Neutrophil (primary cell): Measurements from ENCODE around the gene CCDC136.

Source experiments
- H3K27ac ChIP-seq: fragments of 200-600 bp; sonication (generic); 2 replicates; pipeline ENCODE4 v1.5.1; 2016; ENCODE audit warnings: mild to moderate bottlenecking, moderate library complexity
- H3K27me3 ChIP-seq: fragments of 200-600 bp; sonication (generic); 2 replicates; pipeline ENCODE4 v1.6.0; 2016; ENCODE audit warnings: mild to moderate bottlenecking
- H3K36me3 ChIP-seq: fragments of 200-600 bp; sonication (generic); 2 replicates; pipeline ENCODE4 v1.5.1; 2017
- H3K4me1 ChIP-seq, 2 experiments: fragments of 200-600 bp in 1 of 2; sonication (generic) in 1 of 2; 1 replicate in 1 of 2; 2 replicates in 1 of 2; pipeline versions ENCODE4 v1.5.1 to v1.6.1; 2013 to 2016; ENCODE audit warnings: low read depth in 1 of 2, low read length in 1 of 2, mild to moderate bottlenecking in 1 of 2, moderate library complexity in 1 of 2; ENCODE audit not compliant: control insufficient read depth in 1 of 2, insufficient read depth in 1 of 2
- H3K4me3 ChIP-seq, 2 experiments: fragments of 200-600 bp in 1 of 2; sonication (generic) in 1 of 2; 1 replicate in 1 of 2; 2 replicates in 1 of 2; pipeline ENCODE4 v1.5.1; 2013 to 2016; ENCODE audit warnings: low read depth in 1 of 2, low read length in 1 of 2, mild to moderate bottlenecking in 1 of 2, moderate library complexity in 1 of 2
- H3K9me3 ChIP-seq: fragments of 200-600 bp; sonication (generic); 2 replicates; pipeline ENCODE4 v1.5.1; 2016
- TF ChIP-seq, protein P1 (sequence below): fragments of 200-600 bp; sonication (generic); IDR thresholded peaks from 2 replicates; pipeline ENCODE4 v1.5.1; 2016; ENCODE audit warnings: antibody characterized with exemption

CCDC136 gene

DNA sequence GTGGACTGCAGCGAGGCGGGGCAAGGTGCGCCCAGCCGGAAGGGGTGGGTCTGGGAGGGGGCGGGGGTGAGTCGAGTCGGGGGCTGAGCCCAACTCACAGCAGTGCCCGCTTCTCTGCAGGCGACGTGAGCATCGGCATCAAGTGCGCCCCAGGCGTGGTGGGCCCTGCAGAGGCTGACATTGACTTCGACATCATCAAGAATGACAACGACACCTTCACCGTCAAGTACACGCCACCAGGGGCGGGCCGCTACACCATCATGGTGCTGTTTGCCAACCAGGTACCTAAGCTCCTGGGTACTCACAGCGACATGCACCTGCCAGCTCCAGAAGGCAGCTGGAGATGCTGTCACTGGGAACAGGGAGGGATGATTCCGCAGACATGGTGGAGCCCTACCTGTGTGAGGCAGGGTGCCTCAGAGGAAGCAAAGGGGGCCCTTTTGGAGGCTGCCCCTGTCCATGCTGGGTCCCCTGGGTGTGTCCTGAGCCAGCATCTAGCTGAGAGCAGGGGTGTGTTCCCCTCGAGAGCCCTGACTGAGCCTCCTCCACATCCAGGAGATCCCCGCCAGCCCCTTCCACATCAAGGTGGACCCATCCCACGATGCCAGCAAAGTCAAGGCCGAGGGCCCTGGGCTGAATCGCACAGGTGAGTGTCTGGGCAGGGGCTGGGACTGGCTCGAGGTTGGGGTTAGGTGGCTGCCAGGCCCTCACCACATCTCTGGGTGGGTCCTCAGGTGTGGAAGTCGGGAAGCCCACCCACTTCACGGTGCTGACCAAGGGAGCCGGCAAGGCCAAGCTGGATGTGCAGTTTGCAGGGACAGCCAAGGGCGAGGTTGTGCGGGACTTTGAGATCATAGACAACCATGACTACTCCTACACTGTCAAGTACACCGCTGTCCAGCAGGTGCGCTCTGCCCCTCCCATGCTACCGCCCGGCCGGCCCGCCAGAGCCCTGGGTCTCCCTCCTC lies 51.2 kb downstream of the CCDC136 start:
- H3K9me3 ChIP-seq = no peaks in the 10 kb centered on the region
- no peaks in the 10 kb centered on the region for H3K4me1 ChIP-seq
- TF ChIP-seq, protein P1, sequence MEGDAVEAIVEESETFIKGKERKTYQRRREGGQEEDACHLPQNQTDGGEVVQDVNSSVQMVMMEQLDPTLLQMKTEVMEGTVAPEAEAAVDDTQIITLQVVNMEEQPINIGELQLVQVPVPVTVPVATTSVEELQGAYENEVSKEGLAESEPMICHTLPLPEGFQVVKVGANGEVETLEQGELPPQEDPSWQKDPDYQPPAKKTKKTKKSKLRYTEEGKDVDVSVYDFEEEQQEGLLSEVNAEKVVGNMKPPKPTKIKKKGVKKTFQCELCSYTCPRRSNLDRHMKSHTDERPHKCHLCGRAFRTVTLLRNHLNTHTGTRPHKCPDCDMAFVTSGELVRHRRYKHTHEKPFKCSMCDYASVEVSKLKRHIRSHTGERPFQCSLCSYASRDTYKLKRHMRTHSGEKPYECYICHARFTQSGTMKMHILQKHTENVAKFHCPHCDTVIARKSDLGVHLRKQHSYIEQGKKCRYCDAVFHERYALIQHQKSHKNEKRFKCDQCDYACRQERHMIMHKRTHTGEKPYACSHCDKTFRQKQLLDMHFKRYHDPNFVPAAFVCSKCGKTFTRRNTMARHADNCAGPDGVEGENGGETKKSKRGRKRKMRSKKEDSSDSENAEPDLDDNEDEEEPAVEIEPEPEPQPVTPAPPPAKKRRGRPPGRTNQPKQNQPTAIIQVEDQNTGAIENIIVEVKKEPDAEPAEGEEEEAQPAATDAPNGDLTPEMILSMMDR = no peak
- H3K36me3 ChIP-seq = no peaks in the 10 kb centered on the region
- no peak overlapping the region for H3K4me3 ChIP-seq
- no peak overlapping the region for H3K27ac ChIP-seq
- H3K27me3 ChIP-seq = no peaks in the 10 kb centered on the region

DNA sequence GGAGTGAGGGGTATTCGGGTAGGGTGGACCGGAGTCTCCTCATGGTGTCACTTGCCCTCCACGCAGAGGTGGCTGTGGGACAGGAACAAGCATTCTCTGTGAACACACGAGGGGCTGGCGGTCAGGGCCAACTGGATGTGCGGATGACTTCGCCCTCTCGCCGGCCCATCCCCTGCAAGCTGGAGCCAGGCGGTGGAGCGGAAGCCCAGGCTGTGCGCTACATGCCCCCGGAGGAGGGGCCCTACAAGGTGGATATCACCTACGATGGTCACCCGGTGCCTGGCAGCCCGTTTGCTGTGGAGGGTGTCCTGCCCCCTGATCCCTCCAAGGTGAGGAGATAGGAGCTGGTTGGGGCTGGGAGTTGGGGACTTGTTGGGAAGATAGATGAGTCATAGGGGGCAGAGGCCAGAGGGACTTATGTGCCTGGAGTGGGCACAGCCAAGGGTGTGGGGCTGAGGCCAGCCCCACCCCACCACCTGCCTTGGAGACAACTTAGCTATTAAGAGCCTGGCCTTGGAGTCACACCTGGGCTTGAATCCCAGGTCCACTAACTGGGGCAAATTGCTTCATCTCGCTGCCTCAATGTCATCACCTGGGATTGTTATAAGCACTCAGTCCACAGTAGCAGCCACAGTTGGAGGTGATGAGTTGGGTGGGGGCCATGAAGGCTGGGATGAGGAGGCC lies 52.3 kb downstream of the CCDC136 start:
- Histone ChIP-seq H3K27me3 (no peaks in the 10 kb centered on the region), H3K36me3 (no peaks in the 10 kb centered on the region), H3K4me3 (no peak overlapping the region), H3K4me1 (no peaks in the 10 kb centered on the region), H3K27ac (no peak overlapping the region), H3K9me3 (no peaks in the 10 kb centered on the region)
- TF ChIP-seq, protein P1 = no peak

DNA sequence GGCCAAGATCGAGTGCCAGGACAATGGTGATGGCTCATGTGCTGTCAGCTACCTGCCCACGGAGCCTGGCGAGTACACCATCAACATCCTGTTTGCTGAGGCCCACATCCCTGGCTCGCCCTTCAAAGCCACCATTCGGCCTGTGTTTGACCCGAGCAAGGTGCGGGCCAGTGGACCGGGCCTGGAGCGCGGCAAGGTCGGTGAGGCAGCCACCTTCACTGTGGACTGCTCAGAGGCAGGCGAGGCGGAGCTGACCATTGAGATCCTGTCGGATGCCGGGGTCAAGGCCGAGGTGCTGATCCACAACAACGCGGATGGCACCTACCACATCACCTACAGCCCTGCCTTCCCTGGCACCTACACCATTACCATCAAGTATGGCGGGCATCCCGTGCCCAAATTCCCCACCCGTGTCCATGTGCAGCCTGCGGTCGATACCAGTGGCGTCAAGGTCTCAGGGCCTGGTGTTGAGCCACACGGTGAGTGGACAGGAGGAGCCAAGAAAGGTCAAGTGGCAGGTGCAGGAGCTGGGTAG lies 53.1 kb downstream of the CCDC136 start:
- no peak overlapping the region for H3K4me3 ChIP-seq
- no peak overlapping the region for H3K27ac ChIP-seq
- no peaks in the 10 kb centered on the region for H3K9me3 ChIP-seq
- H3K27me3 ChIP-seq = no peaks in the 10 kb centered on the region
- H3K36me3 ChIP-seq = no peaks in the 10 kb centered on the region
- TF ChIP-seq, protein P1 = no peak
- H3K4me1 ChIP-seq = no peaks in the 10 kb centered on the region

DNA sequence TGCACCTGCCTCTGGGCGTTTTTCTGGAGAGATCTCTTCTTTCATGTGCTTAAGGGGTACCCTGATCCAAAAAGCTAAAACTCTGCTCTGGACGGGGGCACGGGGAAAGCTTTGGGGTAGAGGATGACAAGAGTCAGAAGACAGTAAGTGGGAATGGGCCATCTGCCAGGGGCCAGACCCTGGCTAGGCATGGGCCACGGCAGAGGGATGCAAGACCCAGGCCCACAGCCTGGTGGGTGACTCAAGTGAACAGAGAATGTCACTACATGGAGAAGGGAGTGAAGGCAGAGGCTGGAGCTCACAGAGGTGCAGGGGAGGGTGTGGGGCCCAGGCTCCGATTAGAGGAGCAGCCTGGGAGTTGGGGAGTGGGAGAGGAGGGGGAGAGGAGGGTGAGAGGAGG lies 53.7 kb downstream of the CCDC136 start:
- TF ChIP-seq, protein P1 = no peak
- H3K4me3 ChIP-seq = no peak overlapping the region
- no peak overlapping the region for H3K27ac ChIP-seq
- H3K36me3 ChIP-seq = no peaks in the 10 kb centered on the region
- H3K4me1 ChIP-seq = no peaks in the 10 kb centered on the region
- no peaks in the 10 kb centered on the region for H3K9me3 ChIP-seq
- no peaks in the 10 kb centered on the region for H3K27me3 ChIP-seq

DNA sequence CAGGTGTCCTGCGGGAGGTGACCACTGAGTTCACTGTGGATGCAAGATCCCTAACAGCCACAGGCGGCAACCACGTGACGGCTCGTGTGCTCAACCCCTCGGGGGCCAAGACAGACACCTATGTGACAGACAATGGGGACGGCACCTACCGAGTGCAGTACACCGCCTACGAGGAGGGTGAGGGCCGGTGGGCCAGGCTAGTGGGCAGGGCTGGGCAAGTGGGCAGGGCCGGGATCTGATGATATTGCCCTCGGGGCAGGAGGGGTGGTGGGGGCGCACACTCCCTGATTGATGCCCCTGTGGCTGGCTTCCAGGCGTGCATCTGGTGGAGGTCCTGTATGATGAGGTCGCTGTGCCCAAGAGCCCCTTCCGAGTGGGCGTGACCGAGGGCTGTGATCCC lies 54.2 kb downstream of the CCDC136 start:
- no peak overlapping the region for H3K4me3 ChIP-seq
- no peaks in the 10 kb centered on the region for H3K36me3 ChIP-seq
- TF ChIP-seq, protein P1 = no peak

More for the DNA sequence above, 54.2 kb downstream of the CCDC136 start:
- Histone ChIP-seq H3K4me1 (no peaks in the 10 kb centered on the region), H3K27me3 (no peaks in the 10 kb centered on the region), H3K9me3 (no peaks in the 10 kb centered on the region), H3K27ac (no peak overlapping the region)
